ENCODE data around the gene PSKH1. TPM values are rescaled to one million over a fixed set of nuclear protein-coding genes. Genes with fewer than 3 reads are reported as not detected.

PSKH1 gene
- polyA plus RNA-seq, 2 of the 4 experiments (the other 2 are of a cell fraction), result 15.1 to 15.8 TPM

- WGBS (ENCODE audit: missing lambda C conversion rate), result 90% methylated on average over 4 of the region's 8 CpGs
- FAIRE-seq, result no peak
Observed at GRCh38 chr16:67953641-67954375, 60.8 kb downstream of the PSKH1 start.

DNA sequence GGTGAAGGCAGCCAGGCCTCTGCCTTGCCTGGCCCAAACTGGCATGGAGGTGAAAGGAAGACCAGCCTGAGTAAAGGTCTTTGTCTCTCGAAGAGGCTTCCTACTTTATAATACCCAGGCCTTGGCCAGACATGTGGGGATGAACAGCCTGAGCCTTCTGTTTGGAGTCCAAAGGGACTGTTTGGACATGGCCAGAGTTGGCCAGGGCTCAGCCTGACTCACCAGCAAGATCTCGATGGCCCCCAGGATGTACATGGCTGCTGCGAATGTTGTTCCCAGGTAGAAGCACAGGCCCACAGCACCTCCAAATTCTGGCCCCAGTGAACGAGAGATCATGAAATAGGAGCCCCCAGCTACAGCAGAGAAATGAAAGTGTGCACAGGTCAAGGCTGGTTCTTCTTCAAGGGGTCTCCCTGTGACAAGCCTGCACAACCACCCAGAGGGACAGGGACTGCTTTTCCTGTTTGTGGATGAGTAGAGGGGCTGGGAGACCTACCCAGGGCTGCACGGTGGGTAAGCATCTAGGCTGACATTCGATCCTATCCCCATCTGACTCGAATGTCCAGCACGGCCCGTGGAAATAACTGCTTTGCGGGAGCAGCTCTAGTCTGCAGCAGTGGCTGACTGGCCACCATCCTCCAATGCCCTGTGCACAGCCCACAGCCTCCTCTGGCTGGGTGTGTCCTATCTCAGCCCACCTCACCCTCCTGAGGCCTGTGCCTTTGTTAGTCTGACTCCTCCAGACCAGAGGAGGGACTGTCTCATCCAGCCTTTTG, 61.6 kb downstream of the PSKH1 start:
- WGBS (ENCODE audit: missing lambda C conversion rate), result 85% methylated on average over 10 of the region's 10 CpGs
- POLR2A ChIA-PET, result interaction anchor here (0.5 kb wide), 1 partner anchor 86 kb away, joined by 5 read pairs; no protein-coding TSS in a partner anchor

More at GRCh38 chr16:67953641-67954375, 60.8 kb downstream of the PSKH1 start:
- no peaks in the 10 kb centered on the region for H3K4me1 ChIP-seq
- TF ChIP-seq FOXS1 (CRISPR knock-in tag; IDR thresholded peaks at IDR 0.05) (no peak), BHLHE40 (IDR thresholded peaks at IDR 0.05; ENCODE audit: low read depth, low read length) (no peak), MYC (IDR thresholded peaks at IDR 0.05; ENCODE audit: borderline replicate concordance, low read length) (no peak)
- DNase-seq (ENCODE audit: low read depth in 1 of 2, low spot score in 1 of 2) (no peak), ATAC-seq (no peak)
- ChIA-PET CTCF (interaction anchor here (0.8 to 8.4 kb wide), 3 partner anchors 12 to 138 kb away, joined by 3 to 54 read pairs (median 8); partner anchors contain the start of gene LCAT), POLR2A (interaction anchor here (0.5 kb wide), 1 partner anchor 87 kb away, joined by 5 read pairs; no protein-coding TSS in a partner anchor)
- no peaks in the 10 kb centered on the region for H3K9me3 ChIP-seq
- no peak overlapping the region for H3K4me3 ChIP-seq
- no peak overlapping the region for H3K4me2 ChIP-seq
- H3K27ac ChIP-seq, result no peak overlapping the region

GRCh38 chr16:67957622-67958021, 64.6 kb downstream of the PSKH1 start:
- POLR2A ChIA-PET, result no interaction called here
- H3K4me1 ChIP-seq, result no peaks in the 10 kb centered on the region
- H3K4me2 ChIP-seq, result no peak overlapping the region
- 81% methylated on average over 3 of the region's 9 CpGs for WGBS (ENCODE audit: missing lambda C conversion rate)
- H3K4me3 ChIP-seq, result no peak overlapping the region
- H3K27ac ChIP-seq, result no peak overlapping the region
- no peaks in the 10 kb centered on the region for H3K9me3 ChIP-seq
- DNase-seq (ENCODE audit: low read depth in 1 of 2, low spot score in 1 of 2) (no peak), ATAC-seq (no peak), FAIRE-seq (no peak)
- TF ChIP-seq HEYL (CRISPR knock-in tag; IDR thresholded peaks at IDR 0.05) (no peak), NR3C1 (IDR thresholded peaks at IDR 0.05) (no peak), FOSB (CRISPR knock-in tag; IDR thresholded peaks at IDR 0.05) (no peak), ZC3H11A (IDR thresholded peaks at IDR 0.05) (no peak), ZFP36 (IDR thresholded peaks at IDR 0.05; ENCODE audit: borderline replicate concordance, partially characterized antibody) (no peak), SMC3 (IDR thresholded peaks at IDR 0.05) (no peak), CEBPB (IDR thresholded peaks at IDR 0.05) (no peak), HDAC2 (IDR thresholded peaks at IDR 0.05) (no peak), TP53 (CRISPR knock-in tag; IDR thresholded peaks at IDR 0.05) (no peak), KDM1A (IDR thresholded peaks at IDR 0.05; ENCODE audit: low read depth) (no peak), REST (IDR thresholded peaks at IDR 0.05) (no peak), PHF8 (IDR thresholded peaks at IDR 0.05; ENCODE audit: borderline replicate concordance, low read depth) (no peak)
- TF ChIP-seq, protein P1, sequence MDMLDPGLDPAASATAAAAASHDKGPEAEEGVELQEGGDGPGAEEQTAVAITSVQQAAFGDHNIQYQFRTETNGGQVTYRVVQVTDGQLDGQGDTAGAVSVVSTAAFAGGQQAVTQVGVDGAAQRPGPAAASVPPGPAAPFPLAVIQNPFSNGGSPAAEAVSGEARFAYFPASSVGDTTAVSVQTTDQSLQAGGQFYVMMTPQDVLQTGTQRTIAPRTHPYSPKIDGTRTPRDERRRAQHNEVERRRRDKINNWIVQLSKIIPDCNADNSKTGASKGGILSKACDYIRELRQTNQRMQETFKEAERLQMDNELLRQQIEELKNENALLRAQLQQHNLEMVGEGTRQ (IDR thresholded peaks at IDR 0.05), result no peak
- CTCF ChIA-PET, result no interaction called here

More for the DNA sequence above, 61.6 kb downstream of the PSKH1 start:
- Histone ChIP-seq H3K9me3 (no peaks in the 10 kb centered on the region), H3K4me3 (no peak overlapping the region), H3K4me1 (no peaks in the 10 kb centered on the region), H3K27ac (no peak overlapping the region), H3K4me2 (no peak overlapping the region)
- CTCF ChIA-PET, result interaction anchor here (0.8 to 8.4 kb wide), 4 partner anchors 11 to 138 kb away, joined by 3 to 54 read pairs (median 6); partner anchors contain the start of gene LCAT
- ATAC-seq, result peak; percentile 16 to 22; a peak in 3 of 6 replicates
- no peak for TF ChIP-seq KDM1A (IDR thresholded peaks at IDR 0.05; ENCODE audit: low read depth)
- no peak for TF ChIP-seq EP300 (IDR thresholded peaks at IDR 0.05)
- no peak for DNase-seq (ENCODE audit: low read depth in 1 of 2, low spot score in 1 of 2)
- no peak for FAIRE-seq
